ENCODE measurements around the gene TP53TG5. TPM values are rescaled to one million over a fixed set of nuclear protein-coding genes. Genes with fewer than 3 reads are reported as not detected.
A peak's percentile ranks its signal among the peaks of the same experiment; 100 is the strongest.

The TP53TG5 gene
- total RNA-seq, 1 experiment from 2014 or later, result 0.85 TPM

DNA sequence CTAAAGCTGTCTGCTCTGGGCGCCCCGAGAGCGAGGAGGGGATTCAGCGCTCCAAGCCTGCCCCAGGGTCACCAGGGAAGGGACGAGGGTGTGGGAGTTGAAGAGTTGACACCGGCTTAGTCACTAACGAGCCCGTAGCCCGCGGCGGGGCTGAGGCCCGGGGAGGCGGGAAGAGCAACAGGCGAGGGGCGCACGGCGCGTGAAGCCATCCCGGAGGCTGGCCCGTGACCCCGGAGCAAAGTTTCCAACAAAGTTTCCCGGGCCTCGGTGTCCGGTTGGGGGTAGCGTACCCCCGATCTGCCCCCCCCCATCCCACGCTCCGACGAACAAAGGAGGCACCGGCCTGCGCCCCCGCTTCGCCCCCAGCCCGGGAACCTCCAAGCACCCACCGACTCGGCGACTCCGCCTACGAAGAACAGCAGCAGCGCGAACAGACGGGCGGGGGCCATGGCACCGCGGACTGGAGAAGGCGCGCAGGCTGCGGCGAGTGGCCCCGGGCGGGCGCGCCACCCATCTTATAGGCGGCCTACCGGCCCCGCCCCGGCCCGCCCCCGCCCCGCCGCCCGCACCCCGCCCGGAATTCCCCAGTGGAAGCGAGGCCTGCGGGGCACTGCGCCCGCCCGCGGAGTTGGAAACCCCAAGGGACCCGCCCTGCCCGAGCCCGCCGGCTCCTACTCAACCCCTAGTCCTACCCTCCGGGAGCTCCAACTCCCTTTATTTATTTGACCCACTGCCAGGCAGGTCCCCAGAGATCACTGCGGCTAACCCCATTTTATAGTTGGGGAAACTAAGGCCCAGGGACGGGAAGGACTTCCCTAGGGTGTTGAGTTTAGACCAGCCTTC is 30.0 kb downstream of the TP53TG5 start, which contains the start of gene SDC4 (continued):
- TF ChIP-seq, protein P1, sequence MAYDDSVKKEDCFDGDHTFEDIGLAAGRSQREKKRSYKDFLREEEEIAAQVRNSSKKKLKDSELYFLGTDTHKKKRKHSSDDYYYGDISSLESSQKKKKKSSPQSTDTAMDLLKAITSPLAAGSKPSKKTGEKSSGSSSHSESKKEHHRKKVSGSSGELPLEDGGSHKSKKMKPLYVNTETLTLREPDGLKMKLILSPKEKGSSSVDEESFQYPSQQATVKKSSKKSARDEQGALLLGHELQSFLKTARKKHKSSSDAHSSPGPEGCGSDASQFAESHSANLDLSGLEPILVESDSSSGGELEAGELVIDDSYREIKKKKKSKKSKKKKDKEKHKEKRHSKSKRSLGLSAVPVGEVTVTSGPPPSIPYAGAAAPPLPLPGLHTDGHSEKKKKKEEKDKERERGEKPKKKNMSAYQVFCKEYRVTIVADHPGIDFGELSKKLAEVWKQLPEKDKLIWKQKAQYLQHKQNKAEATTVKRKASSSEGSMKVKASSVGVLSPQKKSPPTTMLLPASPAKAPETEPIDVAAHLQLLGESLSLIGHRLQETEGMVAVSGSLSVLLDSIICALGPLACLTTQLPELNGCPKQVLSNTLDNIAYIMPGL (CRISPR knock-in tag; IDR thresholded peaks at IDR 0.05), result no peak
- no peak for TF ChIP-seq KAT7 (CRISPR knock-in tag; IDR thresholded peaks at IDR 0.05; ENCODE audit: borderline replicate concordance)
- no peak for TF ChIP-seq CBFB (CRISPR knock-in tag; IDR thresholded peaks at IDR 0.05; ENCODE audit: low read depth)
- TF ChIP-seq GTF2I (CRISPR knock-in tag; conservative IDR thresholded peaks at IDR 0.05), result peak; percentile 73; the same call in 1 of the 2 replicates
- TF ChIP-seq FOXJ3 (CRISPR knock-in tag; IDR thresholded peaks at IDR 0.05; ENCODE audit: borderline replicate concordance), result no peak
- TF ChIP-seq ZNF416 (CRISPR knock-in tag; IDR thresholded peaks at IDR 0.05), result no peak
- TF ChIP-seq SOX15 (CRISPR knock-in tag; IDR thresholded peaks at IDR 0.05), result no peak
- TF ChIP-seq, protein P2, sequence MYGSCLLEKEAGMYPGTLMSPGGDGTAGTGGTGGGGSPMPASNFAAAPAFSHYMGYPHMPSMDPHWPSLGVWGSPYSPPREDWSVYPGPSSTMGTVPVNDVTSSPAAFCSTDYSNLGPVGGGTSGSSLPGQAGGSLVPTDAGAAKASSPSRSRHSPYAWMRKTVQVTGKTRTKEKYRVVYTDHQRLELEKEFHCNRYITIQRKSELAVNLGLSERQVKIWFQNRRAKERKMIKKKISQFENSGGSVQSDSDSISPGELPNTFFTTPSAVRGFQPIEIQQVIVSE (CRISPR knock-in tag; IDR thresholded peaks at IDR 0.05; ENCODE audit: borderline replicate concordance), result no peak

DNA sequence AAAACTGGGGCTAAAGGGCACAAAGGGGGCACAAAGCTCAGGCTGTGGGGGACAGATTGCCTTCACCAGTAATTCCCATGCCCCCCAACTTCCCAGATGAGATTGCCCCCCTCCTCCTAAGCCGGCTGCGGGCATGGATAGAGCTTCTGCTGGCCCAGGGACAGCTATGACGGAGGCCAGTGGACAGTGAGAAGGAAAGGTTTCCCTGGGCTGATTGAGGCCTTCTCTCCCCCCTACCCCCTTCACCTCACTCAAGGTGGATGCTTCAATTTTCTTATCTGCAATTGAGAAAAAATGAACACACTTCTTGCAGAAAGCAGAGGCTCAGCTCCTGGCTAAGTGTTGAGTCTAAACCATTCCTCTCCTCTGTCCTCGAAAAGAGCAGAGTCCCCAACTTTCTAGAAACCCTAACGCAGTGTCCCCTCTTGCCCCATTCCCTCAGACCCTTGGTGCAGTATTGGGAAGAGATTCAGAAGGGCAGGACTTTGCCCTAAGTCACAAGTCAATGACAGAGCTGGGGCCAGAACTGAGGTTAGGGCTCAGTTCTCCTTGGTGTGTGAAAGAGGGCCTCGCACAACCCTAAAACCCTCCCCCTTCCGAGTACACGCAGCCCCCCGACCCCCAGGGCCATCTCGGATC is 30.7 kb downstream of the TP53TG5 start:
- H3K27me3 Mint-ChIP-seq (ENCODE audit: low read depth), result no peaks in the 10 kb centered on the region
- H3K36me3 Mint-ChIP-seq, result no peaks in the 10 kb centered on the region
- H3K9me3 Mint-ChIP-seq, result no peaks in the 10 kb centered on the region
- TF ChIP-seq ZNF396 (CRISPR knock-in tag; IDR thresholded peaks at IDR 0.05; ENCODE audit: borderline replicate concordance) (no peak), IRF2 (CRISPR knock-in tag; IDR thresholded peaks at IDR 0.05; ENCODE audit: borderline replicate concordance, low read depth) (no peak), FOXJ3 (CRISPR knock-in tag; IDR thresholded peaks at IDR 0.05; ENCODE audit: borderline replicate concordance) (no peak), ZBTB21 (CRISPR knock-in tag; IDR thresholded peaks at IDR 0.05; ENCODE audit: borderline replicate concordance) (no peak), TCF7 (CRISPR knock-in tag; IDR thresholded peaks at IDR 0.05; ENCODE audit: low read depth) (no peak), ZNF423 (CRISPR knock-in tag; IDR thresholded peaks at IDR 0.05) (no peak)
- TF ChIP-seq, protein P1 (CRISPR knock-in tag; IDR thresholded peaks at IDR 0.05), result no peak
- TF ChIP-seq, protein P3, sequence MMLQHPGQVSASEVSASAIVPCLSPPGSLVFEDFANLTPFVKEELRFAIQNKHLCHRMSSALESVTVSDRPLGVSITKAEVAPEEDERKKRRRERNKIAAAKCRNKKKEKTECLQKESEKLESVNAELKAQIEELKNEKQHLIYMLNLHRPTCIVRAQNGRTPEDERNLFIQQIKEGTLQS (CRISPR knock-in tag; conservative IDR thresholded peaks at IDR 0.05), result no peak
- TF ChIP-seq, protein P4, sequence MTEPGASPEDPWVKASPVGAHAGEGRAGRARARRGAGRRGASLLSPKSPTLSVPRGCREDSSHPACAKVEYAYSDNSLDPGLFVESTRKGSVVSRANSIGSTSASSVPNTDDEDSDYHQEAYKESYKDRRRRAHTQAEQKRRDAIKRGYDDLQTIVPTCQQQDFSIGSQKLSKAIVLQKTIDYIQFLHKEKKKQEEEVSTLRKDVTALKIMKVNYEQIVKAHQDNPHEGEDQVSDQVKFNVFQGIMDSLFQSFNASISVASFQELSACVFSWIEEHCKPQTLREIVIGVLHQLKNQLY (CRISPR knock-in tag; IDR thresholded peaks at IDR 0.05), result no peak
- TF ChIP-seq, protein P5, sequence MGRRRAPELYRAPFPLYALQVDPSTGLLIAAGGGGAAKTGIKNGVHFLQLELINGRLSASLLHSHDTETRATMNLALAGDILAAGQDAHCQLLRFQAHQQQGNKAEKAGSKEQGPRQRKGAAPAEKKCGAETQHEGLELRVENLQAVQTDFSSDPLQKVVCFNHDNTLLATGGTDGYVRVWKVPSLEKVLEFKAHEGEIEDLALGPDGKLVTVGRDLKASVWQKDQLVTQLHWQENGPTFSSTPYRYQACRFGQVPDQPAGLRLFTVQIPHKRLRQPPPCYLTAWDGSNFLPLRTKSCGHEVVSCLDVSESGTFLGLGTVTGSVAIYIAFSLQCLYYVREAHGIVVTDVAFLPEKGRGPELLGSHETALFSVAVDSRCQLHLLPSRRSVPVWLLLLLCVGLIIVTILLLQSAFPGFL (CRISPR knock-in tag; IDR thresholded peaks at IDR 0.05; ENCODE audit: borderline replicate concordance), result no peak
- TF ChIP-seq, protein P6, sequence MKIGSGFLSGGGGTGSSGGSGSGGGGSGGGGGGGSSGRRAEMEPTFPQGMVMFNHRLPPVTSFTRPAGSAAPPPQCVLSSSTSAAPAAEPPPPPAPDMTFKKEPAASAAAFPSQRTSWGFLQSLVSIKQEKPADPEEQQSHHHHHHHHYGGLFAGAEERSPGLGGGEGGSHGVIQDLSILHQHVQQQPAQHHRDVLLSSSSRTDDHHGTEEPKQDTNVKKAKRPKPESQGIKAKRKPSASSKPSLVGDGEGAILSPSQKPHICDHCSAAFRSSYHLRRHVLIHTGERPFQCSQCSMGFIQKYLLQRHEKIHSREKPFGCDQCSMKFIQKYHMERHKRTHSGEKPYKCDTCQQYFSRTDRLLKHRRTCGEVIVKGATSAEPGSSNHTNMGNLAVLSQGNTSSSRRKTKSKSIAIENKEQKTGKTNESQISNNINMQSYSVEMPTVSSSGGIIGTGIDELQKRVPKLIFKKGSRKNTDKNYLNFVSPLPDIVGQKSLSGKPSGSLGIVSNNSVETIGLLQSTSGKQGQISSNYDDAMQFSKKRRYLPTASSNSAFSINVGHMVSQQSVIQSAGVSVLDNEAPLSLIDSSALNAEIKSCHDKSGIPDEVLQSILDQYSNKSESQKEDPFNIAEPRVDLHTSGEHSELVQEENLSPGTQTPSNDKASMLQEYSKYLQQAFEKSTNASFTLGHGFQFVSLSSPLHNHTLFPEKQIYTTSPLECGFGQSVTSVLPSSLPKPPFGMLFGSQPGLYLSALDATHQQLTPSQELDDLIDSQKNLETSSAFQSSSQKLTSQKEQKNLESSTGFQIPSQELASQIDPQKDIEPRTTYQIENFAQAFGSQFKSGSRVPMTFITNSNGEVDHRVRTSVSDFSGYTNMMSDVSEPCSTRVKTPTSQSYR (CRISPR knock-in tag; IDR thresholded peaks at IDR 0.05), result no peak
- TF ChIP-seq, protein P7, sequence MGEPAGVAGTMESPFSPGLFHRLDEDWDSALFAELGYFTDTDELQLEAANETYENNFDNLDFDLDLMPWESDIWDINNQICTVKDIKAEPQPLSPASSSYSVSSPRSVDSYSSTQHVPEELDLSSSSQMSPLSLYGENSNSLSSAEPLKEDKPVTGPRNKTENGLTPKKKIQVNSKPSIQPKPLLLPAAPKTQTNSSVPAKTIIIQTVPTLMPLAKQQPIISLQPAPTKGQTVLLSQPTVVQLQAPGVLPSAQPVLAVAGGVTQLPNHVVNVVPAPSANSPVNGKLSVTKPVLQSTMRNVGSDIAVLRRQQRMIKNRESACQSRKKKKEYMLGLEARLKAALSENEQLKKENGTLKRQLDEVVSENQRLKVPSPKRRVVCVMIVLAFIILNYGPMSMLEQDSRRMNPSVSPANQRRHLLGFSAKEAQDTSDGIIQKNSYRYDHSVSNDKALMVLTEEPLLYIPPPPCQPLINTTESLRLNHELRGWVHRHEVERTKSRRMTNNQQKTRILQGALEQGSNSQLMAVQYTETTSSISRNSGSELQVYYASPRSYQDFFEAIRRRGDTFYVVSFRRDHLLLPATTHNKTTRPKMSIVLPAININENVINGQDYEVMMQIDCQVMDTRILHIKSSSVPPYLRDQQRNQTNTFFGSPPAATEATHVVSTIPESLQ (CRISPR knock-in tag; IDR thresholded peaks at IDR 0.05), result no peak
- TF ChIP-seq, protein P2 (CRISPR knock-in tag; IDR thresholded peaks at IDR 0.05; ENCODE audit: borderline replicate concordance), result no peak

More for the DNA sequence above, 30.7 kb downstream of the TP53TG5 start:
- peaks cover 52% of the 10 kb centered on the region for H3K4me1 Mint-ChIP-seq
- H3K4me3 Mint-ChIP-seq, result peak overlapping the region; percentile 89
- CTCF ChIA-PET, result interaction anchor here (0.5 to 4.3 kb wide), 16 partner anchors 10 to 424 kb away, joined by 3 to 17 read pairs (median 4); partner anchors contain the start of gene SYS1
- peak overlapping the region; percentile 19 for H3K27ac Mint-ChIP-seq
- POLR2A ChIA-PET, result interaction anchor here (1.3 to 2.3 kb wide), 4 partner anchors 14 to 60 kb away, joined by 4 to 9 read pairs (median 7); partner anchors contain the start of gene SYS1
- ATAC-seq (no peak; the same call in 1 of the 2 replicates), DNase-seq (ENCODE audit: low spot score) (no peak)
